ENCODE results near the gene ID2. TPM values are rescaled to one million over a fixed set of nuclear protein-coding genes. Genes with fewer than 3 reads are reported as not detected.

The ID2 gene
- total and polyA plus RNA-seq, 2 of the 13 experiments (the other 11 are each of a cell fraction or from before 2014, with no cell fraction given), result 214 to 719 TPM

GRCh38 chr2:8682719-8683667 lies 1.1 kb downstream of the ID2 start (continued):
- 0 out of 2 replicates have a peak, but pooled peaks have one; percentile 28 for TF ChIP-seq POGK (CRISPR knock-in tag; conservative IDR thresholded peaks at IDR 0.05)
- TF ChIP-seq ZNF337 (CRISPR knock-in tag; IDR thresholded peaks at IDR 0.05; ENCODE audit: borderline replicate concordance, low read depth), result 0 out of 2 replicates have a peak, but pooled peaks have one; percentile 0
- TF ChIP-seq RBFOX2 (IDR thresholded peaks at IDR 0.05; ENCODE audit: low read depth, low read length), result peak; percentile 72
- no peak for TF ChIP-seq IKZF4 (CRISPR knock-in tag; IDR thresholded peaks at IDR 0.05; ENCODE audit: borderline replicate concordance, low read depth, not compliant biosample characterization)
- peak; percentile 4 to 19; a peak in 1 of 4 replicates for TF ChIP-seq HMGXB4 (CRISPR knock-in tag; IDR thresholded peaks at IDR 0.05; ENCODE audit: borderline replicate concordance in 1 of 2, low read depth in 1 of 2)
- no peak for TF ChIP-seq TFAP4 (IDR thresholded peaks at IDR 0.05; ENCODE audit: borderline replicate concordance, low read depth)
- no peak for TF ChIP-seq FOXK1 (CRISPR knock-in tag; IDR thresholded peaks at IDR 0.05; ENCODE audit: borderline replicate concordance, low read depth)
- no peak for TF ChIP-seq TOE1 (CRISPR knock-in tag; IDR thresholded peaks at IDR 0.05)
- no peak; the same call in 1 of the 2 replicates for TF ChIP-seq JDP2 (CRISPR knock-in tag; IDR thresholded peaks at IDR 0.05; ENCODE audit: borderline replicate concordance)
- TF ChIP-seq ETS1 (CRISPR knock-in tag; IDR thresholded peaks at IDR 0.05), result no peak
- no peak for TF ChIP-seq ZNF441 (CRISPR knock-in tag; IDR thresholded peaks at IDR 0.05; ENCODE audit: borderline replicate concordance)
- TF ChIP-seq SAFB2 (CRISPR knock-in tag; IDR thresholded peaks at IDR 0.05; ENCODE audit: borderline replicate concordance, low read depth), result no peak
- TF ChIP-seq TEAD3 (CRISPR knock-in tag; optimal IDR thresholded peaks at IDR 0.05; ENCODE audit: borderline replicate concordance), result peak; percentile 24
- 0 out of 2 replicates have a peak, but pooled peaks have one; percentile 34 for TF ChIP-seq UBTF (CRISPR knock-in tag; IDR thresholded peaks at IDR 0.05)
- TF ChIP-seq PHF21A (CRISPR knock-in tag; IDR thresholded peaks at IDR 0.05), result peak; percentile 38; the same call in 1 of the 2 replicates
- no peak for TF ChIP-seq PAF1 (CRISPR knock-in tag; IDR thresholded peaks at IDR 0.05)
- TF ChIP-seq BCL3 (CRISPR knock-in tag; IDR thresholded peaks at IDR 0.05), result no peak

Measured in HepG2 (cell line).